Omental fat pad (tissue), 4 donors: ENCODE measurements around the gene AFMID. TPM values are rescaled to one million over a fixed set of nuclear protein-coding genes. Genes with fewer than 3 reads are reported as not detected.
"Not testable (repeated sequence)": the region's sequence is repeated elsewhere in the genome, so short reads cannot be mapped to it uniquely, and the experiment has no call there.

ENCODE experiments used
- ATAC-seq: fragments of 150-250 bp; one replicate; pipeline ENCODE4 v1.9.1; 2016; ENCODE audit warnings: mild to moderate bottlenecking, moderate library complexity; ENCODE audit not compliant: low FRiP score
- DNase-seq: peaks from one replicate; pipeline ENCODE4 v3.0.0-alpha.2; 2019; ENCODE audit warnings: low spot score
- total RNA-seq, 4 donors: library from RNA; depleted of rRNA; stranded (reverse); fragments of >200 nt; gene quantifications; one replicate each; pipeline ENCODE4 v1.1.0, GENCODE V29; 2016
- TF ChIP-seq, protein P1 (sequence below), 3 donors: fragments of 450-650 bp; IDR thresholded peaks; one replicate each; pipeline ENCODE4 v1.5.1; 2016 to 2017; ENCODE audit warnings: antibody characterized with exemption in 3 of 3, mild to moderate bottlenecking in 3 of 3, moderate library complexity in 2 of 3

AFMID gene, protein sequence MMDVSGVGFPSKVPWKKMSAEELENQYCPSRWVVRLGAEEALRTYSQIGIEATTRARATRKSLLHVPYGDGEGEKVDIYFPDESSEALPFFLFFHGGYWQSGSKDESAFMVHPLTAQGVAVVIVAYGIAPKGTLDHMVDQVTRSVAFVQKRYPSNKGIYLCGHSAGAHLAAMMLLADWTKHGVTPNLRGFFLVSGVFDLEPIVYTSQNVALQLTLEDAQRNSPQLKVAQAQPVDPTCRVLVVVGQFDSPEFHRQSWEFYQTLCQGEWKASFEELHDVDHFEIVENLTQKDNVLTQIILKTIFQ
- 10 to 100 TPM; 21.7 to 29.0 (median 26.0) TPM for total RNA-seq

DNA sequence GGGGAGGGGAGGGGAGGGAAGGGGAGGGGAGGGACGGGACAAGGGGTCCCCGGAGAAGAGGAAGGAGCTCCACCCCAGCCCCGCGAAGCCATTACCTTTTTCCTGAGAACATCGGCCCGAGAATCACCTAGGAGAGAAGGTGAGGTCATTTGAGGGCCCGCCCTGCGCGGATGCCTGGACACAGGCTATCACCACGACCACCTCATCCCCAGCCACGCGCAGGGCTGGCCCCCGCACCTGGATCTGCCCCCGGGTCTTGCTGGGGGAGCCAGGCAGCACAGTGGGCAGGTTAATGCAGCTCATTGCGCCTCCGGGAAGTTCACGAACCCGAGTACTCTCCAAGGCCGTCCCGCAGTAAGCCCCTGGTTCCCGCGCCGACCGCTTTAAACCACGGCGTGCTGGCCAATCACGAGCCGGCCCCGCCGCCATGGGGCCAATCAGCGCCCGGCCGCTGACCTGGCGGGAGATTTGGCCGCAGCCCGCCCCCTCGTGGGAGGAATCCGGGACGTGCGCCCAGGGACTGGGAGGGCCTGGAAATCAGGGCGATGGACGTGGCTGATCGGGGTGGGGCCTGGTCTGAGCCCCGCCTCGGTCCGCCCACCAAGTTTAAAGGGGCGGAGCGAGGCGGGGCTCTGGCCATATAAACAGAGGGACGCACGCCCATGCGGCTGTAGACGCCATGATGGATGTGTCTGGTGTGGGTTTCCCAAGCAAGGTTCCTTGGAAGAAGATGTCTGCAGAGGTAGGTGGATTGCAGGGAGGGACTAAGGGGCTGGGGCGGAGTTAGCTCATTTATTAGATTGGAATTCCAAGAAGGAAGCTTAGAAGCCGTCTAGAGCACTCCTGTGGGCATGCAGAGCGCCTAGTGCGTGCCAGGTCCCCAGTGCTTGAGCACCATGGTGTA is at the start of gene AFMID, which contains the start of gene TK1:
Gene AFMID, plus strand, starts transcription at position 671 of the 904 bp plus-strand sequence. Its CDS starts 9 bp downstream, at position 680.
Gene TK1, minus strand, starts transcription at position 361 of the 904 bp plus-strand sequence. Its CDS starts 58 bp downstream, at position 303.
- peak; percentile 99 for ATAC-seq
- DNase-seq: peak; percentile 92
- TF ChIP-seq, protein P1, sequence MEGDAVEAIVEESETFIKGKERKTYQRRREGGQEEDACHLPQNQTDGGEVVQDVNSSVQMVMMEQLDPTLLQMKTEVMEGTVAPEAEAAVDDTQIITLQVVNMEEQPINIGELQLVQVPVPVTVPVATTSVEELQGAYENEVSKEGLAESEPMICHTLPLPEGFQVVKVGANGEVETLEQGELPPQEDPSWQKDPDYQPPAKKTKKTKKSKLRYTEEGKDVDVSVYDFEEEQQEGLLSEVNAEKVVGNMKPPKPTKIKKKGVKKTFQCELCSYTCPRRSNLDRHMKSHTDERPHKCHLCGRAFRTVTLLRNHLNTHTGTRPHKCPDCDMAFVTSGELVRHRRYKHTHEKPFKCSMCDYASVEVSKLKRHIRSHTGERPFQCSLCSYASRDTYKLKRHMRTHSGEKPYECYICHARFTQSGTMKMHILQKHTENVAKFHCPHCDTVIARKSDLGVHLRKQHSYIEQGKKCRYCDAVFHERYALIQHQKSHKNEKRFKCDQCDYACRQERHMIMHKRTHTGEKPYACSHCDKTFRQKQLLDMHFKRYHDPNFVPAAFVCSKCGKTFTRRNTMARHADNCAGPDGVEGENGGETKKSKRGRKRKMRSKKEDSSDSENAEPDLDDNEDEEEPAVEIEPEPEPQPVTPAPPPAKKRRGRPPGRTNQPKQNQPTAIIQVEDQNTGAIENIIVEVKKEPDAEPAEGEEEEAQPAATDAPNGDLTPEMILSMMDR (IDR thresholded peaks at IDR 0.05): peak in 2 of 3 donors; percentile 79 to 86

DNA sequence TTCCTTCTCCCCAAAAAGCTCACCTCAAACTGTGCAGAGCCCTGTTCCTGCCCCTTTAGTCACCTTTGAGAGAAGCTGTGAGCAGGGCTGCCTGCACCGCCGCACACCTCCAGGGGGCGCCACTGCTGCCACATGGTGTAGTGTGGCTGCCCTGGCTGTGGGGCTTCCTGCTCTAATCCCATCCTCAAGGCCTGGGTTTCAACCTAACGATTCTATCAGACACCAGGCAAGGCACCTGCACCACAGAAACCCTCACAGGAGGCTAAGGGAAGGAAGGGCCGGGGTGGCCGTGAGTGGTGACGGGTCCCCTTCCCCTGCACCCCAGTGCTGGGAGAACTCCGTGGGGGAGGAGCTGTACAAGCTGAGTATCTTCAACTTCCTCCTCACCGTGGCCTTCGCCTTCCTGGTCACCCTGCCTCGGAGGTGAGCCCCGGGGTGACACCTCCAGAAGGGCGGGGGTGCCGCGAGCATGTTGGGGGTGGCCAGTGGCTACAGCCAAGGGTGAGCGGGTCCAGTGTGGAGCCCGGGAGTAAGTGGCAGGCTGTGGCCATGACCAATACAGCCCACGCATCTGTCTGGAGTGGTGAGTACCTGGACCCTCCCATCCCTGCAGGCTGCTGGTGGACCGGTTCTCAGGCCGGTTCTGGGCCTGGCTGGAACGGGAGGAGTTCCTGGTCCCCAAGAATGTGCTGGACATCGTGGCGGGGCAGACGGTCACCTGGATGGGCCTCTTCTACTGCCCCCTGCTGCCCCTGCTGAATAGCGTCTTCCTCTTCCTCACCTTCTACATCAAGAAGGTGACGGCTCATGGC is 49.6 kb upstream of the AFMID start:
- DNase-seq (no peak), ATAC-seq (no peak)
- TF ChIP-seq, protein P1 (IDR thresholded peaks at IDR 0.05): no peak

DNA sequence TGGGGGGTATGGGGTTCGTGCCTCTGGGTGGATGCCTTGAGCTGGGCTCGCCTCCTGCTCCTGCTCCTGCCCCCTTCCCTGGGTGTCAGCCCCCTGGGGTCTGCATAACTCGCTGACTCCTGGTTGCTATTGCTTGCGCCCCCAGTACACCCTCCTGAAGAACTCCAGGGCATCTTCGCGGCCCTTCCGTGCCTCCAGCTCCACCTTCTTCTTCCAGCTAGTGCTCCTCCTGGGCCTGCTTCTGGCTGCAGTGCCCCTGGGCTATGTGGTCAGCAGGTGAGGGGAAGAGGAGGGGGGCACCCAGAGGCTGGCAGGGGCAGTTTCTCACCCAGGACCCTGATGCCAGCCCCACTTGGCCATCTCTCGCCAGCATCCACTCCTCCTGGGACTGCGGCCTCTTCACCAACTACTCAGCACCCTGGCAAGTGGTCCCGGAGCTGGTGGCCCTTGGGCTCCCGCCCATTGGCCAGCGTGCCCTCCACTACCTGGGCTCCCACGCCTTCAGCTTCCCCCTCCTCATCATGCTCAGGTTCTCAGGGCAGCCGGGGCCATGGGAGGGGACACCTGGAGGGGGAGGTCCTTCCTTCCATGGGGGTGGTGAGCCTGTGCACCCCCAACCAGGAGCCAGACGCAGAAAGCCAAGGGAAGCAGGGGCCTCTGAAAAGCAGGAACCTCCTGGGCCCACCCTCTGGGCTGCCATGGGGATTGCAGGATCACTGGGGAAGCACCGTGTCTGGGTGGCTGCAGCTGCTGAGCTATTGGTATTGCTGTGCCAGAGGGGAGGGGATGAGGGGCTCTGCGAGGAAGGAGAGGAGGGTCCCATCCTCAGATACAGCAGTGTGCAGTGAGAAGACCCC is 48.7 kb upstream of the AFMID start:
- DNase-seq: no peak
- ATAC-seq: no peak
- TF ChIP-seq, protein P1 (IDR thresholded peaks at IDR 0.05): no peak

DNA sequence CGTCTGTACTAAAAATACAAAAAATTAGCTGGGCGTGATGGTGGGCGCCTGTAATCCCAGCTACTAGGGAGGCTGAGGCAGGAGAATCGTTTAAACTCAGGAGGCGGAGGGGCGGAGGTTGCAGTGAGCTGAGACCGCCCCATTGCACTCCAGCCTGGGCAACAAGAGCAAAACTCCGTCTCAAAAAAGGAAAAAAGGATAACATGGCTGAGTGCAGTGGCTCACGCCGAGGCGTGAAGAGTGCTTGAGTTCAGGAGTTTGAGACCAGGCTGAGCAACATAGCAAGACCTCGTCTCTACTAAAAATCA is 47.3 kb upstream of the AFMID start:
- ATAC-seq, DNase-seq: not testable (repeated sequence)

DNA sequence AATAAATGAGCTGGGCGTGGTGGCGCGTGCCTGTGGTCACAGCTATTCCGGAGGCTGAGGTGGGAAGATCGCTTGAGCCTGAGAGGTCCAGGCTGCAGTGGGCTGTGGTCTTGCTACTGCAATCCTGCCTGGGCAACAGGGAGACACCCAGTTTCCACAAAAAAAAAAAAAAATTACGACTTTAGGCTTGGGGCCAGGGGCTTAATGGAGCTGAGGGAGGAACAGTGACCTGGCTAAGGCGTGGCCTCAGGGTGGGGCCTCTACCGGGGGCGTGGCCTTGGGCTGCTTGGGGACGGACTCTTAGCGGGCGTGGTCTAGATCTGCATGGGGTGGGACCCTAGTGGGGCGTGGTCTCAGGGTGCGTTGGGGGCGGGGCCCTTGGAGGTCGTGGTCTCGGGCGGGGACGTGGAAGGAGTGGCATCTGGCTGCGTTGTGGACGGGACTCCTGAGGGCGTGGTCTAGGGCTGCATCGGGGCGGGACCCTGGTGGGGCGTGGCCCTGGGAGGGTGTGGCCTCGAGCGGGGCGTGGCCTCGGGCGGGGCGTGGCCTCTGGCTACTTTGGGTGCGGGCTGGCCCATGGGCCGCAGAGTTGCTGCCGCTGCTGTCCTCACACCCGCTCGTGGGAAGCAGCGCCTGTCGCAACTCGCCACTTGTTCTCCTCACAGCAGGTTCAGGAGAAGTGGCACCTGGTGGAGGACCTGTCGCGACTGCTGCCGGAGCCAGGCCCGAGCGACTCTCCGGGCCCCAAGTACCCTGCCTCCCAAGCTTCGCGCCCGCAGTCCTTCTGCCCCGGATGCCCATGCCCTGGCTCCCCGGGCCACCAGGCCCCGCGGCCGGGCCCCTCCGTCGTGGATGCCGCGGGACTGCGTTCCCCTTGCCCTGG is 46.8 kb upstream of the AFMID start:
- DNase-seq (peak; percentile 73), ATAC-seq (peak; percentile 79)
- TF ChIP-seq, protein P1 (IDR thresholded peaks at IDR 0.05): no peak

DNA sequence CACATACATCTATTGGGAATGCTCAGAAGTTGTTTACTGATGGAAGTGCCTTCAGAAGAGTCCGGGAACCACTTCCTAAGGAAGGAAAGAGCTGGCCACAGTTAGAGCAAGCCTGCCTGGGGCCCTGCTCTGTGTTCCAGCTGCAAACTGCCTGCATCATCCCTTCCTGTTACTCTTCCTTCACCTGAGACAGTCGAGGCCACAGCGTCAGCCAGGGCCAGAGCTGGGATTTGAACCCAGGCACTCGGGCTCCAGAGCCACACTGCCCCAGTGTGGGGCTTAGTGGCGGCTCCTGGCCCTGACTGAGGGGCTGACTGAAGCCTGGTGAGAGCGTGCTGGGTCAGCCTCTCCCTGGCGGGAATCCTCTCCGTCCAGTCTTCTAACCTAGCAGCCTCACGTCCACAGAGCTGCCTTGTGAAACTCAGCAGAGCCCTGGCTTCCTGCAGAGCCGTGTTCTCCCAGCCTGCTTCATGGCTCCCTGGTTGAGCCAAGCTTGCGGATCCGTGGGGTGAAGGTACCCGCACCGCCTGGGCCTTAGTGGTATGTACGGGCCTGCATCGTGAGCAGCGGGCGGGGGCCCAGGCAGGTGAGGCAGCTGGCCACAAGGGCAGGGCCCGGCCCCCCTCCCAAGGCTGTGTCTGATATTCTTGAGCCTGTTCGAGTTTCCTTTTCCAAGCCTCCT is 45.6 kb upstream of the AFMID start:
- ATAC-seq: no peak
- TF ChIP-seq, protein P1 (IDR thresholded peaks at IDR 0.05): no peak
- no peak for DNase-seq
